Muscle of back (tissue), 13 donors: ENCODE measurements around the gene CISD1. TPM values are rescaled to one million over a fixed set of nuclear protein-coding genes. Genes with fewer than 3 reads are reported as not detected.
"Not testable (repeated sequence)": the region's sequence is repeated elsewhere in the genome, so short reads cannot be mapped to it uniquely, and the experiment has no call there.

ENCODE experiments used
- DNase-seq, 3 donors: peaks; one replicate each; pipeline versions ENCODE4 v3.0.0 to v3.0.0-alpha.2; 2013
- long read RNA-seq, 9 donors: transcript quantifications; one replicate each; lab custom pipeline, GENCODE V29; 2026
- polyA plus RNA-seq, 10 donors: library from polyadenylated mRNA; unstranded; fragments of 120-200 nt; gene quantifications; one replicate each; pipeline ENCODE4 v1.2.1, GENCODE V29; 2013; ENCODE audit not compliant: insufficient read length in 10 of 10

The CISD1 gene
- polyA plus RNA-seq = 10 to 100 TPM; 19.4 to 27.5 (median 22.4) TPM
- long read RNA-seq, donor 1, transcript CISD1-201 (3 exons, 2,479 nt) = major isoform, 9 of 14 reads
- long read RNA-seq, donor 1, partial matches to known transcripts = 5 of 14 reads
- long read RNA-seq, donor 1, other reads (novel, unspliced or antisense) = 0 of 14 reads
- long read RNA-seq, donor 2, transcript CISD1-201 (3 exons, 2,479 nt) = major isoform, 16 of 16 reads
- long read RNA-seq, donor 2, partial matches to known transcripts = 0 of 16 reads
- long read RNA-seq, donor 2, other reads (novel, unspliced or antisense) = 0 of 16 reads
- long read RNA-seq, donor 3 = 0 reads
- long read RNA-seq, donor 4, partial matches to known transcripts = 0 of 4 reads
- long read RNA-seq, donor 4, other reads (novel, unspliced or antisense) = 0 of 4 reads
- long read RNA-seq, donor 5, transcript CISD1-201 (3 exons, 2,479 nt) = major isoform, 27 of 27 reads
- long read RNA-seq, donor 5, partial matches to known transcripts = 0 of 27 reads
- long read RNA-seq, donor 5, other reads (novel, unspliced or antisense) = 0 of 27 reads
- long read RNA-seq, donor 6, transcript CISD1-201 (3 exons, 2,479 nt) = major isoform, 19 of 19 reads
- long read RNA-seq, donor 6, partial matches to known transcripts = 0 of 19 reads
- long read RNA-seq, donor 6, other reads (novel, unspliced or antisense) = 0 of 19 reads
- long read RNA-seq, donor 7, transcript CISD1-201 (3 exons, 2,479 nt) = major isoform, 12 of 12 reads
- long read RNA-seq, donor 7, partial matches to known transcripts = 0 of 12 reads
- long read RNA-seq, donor 7, other reads (novel, unspliced or antisense) = 0 of 12 reads
- long read RNA-seq, donor 8, transcript CISD1-201 (3 exons, 2,479 nt) = major isoform, 8 of 8 reads
- long read RNA-seq, donor 8, partial matches to known transcripts = 0 of 8 reads
- long read RNA-seq, donor 8, other reads (novel, unspliced or antisense) = 0 of 8 reads
- long read RNA-seq, donor 9, partial matches to known transcripts = 0 of 4 reads
- long read RNA-seq, donor 9, other reads (novel, unspliced or antisense) = 0 of 4 reads

DNA sequence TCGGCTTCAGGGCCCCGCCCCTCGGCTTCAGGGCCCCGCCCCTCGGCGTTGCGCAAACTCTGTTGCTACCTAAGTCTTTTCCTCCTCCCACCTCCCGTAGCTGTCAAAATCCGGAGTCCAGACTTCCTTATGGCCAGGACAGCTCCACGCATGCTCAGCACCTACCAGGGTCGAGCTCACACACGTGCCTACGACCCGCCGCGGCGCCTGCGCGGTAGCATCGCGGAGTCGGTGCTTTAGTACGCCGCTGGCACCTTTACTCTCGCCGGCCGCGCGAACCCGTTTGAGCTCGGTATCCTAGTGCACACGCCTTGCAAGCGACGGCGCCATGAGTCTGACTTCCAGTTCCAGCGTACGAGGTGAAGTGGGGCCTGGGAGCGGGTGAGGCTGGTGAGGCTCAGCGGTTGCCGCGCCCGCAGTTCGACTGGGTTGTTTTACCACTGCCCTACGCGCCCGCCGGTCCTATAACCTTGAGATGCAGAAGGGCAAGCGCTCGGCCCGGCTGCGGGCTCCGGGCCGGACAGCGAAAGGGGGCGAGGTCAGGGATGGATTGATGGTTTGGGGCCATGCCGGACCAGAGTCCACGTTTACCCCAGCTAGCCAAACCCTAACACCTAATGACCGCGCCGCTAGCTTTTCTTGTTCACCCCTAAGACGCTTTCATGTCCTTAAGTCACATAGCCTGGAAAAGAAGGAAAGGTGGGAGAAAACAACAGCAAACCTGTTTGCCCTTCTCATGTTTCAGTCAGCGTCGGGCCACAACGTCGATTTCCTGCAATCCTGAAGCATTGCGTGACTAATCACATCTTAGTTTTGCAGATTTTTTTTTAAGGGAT is at the start of gene CISD1:
Gene CISD1, plus strand, starts transcription at position 217 of the 836 bp plus-strand sequence. Its CDS starts 112 bp downstream, at position 329.
- DNase-seq = peak; percentile 98 to 99 (median 98)

DNA sequence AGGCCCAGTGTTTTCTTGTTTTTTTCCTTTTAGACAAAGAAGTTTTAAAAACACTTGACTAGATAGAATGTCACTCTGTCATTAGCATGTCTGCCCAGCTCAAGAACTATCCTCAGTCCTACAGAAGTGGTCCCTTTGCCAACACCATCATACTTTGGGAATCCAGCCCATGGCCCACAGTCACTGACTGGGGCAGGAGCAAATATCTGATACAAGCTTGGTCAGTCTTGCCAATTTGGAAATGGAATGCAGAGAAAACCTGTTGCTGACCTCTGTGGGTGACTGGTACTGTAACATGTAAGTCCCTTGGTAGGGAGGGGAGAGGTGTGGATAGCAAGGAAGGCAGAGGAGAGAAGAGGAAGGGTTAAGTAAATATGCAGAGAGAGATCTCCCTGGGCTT is 49.1 kb upstream of the CISD1 start:
- no peak for DNase-seq

DNA sequence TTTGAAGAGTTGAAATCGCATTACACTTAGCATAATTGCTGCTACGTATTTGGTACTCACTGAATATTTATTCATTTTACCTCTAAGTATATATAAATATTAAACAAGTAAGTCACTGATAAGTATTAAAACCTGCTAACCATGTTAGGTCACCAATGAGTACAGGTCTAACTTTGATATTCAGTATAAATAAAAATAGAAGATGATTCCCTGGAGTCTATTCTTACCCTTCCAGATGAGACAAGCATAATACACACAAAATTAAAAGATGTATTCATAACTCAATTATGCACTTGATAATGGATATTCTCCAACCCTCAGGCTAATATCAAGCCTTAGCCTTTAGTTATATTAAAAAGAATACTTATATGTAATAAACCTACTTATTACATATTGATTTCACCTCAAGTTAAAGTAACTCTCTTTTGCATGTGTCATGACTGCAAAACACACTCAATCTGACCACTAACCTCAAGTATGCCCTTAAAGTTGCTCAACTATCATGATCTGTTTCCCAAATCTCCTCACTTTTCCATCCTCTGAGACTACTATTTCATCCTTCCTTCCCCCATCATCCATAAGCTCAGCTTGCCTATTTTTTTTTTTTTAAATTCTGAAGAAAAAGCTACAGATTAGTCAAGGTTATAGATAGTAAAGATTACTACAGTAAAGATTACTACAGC is 48.1 kb upstream of the CISD1 start:
- peak in 1 of 3 donors; percentile 26 for DNase-seq

DNA sequence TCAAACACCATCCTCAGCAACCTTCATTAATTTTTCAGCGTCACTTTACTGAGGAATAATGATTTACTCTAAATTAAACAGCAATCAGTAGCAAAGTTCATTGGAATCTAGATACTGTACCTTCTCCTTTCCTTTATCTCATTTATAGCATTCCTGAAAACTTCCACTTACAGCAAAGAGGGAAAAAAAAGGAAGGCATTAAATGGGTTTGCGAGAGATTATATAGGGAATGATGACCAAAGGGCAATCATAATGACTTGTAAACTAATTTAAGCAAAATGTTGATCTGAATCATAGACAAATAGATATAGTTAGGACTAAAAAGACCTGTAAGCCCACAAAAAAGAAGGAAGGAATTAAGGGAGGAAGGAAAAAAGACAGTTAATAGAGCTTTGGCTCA is 43.3 kb upstream of the CISD1 start:
- no peak for DNase-seq

DNA sequence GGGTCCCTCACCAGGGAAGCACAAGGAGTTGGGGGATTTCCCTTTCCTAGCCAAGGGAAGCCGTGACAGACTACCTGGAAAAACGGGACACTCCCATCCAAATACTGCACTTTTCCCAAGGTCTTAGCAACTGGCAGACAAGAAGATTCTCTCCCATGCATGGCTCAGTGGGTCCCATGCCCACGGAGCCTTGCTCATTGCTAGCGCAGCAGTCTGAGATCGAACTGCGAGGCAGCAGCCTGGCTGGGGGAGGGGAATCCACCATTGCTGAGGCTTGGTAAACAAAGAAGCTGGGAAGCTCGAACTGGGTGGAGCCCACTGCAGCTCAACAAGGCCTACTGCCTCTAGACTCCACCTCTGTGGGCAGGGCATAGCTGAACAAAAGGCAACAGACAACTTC is 39.1 kb upstream of the CISD1 start:
- not testable (repeated sequence) for DNase-seq

DNA sequence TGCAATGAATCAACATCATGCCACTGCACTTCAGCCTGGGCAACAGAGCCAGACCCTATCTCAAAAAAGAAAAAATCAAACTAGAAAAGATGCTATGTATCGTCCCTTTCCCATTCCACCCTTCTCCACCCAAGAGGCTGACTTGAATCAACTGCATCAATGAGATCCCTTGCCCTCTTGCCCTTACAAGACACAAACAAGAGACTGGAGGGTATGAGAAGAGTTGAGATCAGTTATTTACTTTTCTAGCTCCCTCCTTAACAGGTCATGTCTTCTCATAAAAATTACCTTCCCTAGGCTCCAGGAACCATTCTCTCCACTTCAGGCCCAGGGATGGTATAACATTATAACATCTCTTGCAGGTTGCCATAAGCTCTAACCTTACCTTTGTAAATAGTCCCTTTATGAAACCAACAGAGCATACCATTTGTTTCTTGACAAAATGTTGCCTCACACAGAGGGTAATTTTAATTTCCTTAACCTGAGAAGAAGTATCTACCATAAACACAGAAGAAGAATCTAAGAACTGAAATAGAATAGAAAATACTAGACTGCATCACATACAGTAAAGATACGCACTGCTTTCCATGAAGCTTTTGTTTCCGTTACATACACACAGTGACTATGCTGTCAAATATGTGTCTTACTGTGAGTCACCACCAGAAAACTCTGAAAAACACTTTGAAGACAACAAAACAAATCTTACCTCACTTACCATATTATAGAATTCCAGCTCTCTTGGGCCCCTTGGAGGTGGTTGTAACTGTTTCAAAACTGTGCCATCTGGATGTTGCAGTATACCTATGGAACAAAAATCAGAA is 31.7 kb upstream of the CISD1 start:
- DNase-seq = peak in 1 of 3 donors; percentile 72

DNA sequence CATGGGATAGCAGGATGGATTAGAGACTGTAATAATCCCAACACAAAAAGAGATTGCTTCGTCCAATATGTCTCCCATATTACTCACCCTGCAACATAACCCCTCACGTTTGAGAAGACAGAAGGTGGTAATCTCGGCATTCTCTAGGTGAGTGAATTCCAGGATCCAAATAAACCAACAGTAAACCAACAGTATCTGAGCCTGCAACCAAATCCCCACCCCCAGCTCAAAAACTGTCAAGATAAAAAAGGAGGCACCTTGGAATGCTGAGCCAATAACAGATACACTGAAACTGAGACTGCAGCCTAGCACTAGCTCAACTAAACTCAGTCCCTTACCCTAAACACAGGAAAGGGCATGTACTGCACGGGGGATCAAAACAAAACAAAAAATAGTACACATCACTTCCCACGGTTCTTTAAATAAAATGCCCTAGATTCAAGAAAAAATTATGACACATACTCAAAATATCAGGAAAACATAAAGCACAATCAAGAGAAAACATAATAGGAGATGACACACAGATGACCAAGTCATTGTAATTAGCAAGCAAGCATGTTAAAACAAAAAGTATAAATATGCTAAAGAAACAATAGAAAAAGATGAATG is 29.3 kb upstream of the CISD1 start:
- no peak for DNase-seq

DNA sequence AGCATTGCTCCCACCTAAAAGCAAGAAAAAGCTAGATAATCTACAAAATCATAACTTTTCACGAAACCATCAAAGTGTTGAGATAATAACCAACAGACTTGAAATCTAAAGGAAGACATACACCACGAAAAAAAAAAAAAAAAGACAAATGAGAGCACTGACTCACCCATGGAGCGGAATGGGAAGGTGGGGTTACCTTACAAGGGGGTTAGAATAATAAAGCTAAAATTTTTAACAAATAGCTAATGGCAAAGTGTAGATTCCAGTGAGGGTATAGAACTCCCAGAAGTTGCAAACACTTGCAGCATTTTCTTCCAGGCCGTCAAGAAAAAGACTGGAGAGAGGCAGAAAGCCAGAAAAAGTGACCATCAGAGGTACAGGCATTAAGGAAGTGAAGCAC is 28.4 kb upstream of the CISD1 start:
- DNase-seq = peak in 1 of 3 donors; percentile 12

DNA sequence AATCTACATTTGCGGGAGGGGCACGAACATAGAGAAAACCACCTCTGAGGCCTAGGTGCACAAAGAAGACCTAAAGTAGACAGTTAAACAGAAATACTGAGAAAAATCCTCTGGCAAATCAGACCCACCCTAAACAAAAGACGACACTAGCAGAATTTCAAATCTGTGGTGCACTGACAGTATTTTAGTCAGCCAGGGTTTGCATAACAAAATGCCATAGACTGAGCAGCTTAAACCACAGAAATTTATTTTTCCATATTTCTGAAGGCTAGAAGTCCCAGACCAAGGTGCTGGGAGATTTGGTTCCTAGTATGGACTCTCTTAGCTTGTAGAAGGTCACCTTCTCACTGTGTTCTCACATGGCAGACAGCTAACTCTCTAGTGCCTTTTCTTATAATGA is 27.6 kb upstream of the CISD1 start:
- no peak for DNase-seq

DNA sequence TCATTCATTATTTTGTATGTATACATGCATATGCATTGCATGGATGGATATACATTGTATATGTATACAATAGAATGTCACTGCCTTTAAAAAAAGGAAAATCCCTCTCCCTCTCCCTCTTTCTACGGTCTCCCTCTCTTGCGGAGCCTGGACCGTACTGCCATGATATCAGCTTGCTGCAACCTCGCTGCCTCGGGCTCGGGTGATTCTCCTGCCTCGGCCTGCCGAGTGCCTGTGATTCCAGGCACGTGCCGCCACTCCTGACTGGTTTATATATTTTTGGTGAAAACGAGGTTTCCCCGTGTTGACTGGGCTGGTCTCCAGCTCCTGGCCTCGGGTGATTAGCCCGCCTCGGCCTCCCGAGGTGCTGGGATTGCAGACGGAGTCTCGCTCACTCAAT is 25.7 kb upstream of the CISD1 start:
- no peak for DNase-seq

DNA sequence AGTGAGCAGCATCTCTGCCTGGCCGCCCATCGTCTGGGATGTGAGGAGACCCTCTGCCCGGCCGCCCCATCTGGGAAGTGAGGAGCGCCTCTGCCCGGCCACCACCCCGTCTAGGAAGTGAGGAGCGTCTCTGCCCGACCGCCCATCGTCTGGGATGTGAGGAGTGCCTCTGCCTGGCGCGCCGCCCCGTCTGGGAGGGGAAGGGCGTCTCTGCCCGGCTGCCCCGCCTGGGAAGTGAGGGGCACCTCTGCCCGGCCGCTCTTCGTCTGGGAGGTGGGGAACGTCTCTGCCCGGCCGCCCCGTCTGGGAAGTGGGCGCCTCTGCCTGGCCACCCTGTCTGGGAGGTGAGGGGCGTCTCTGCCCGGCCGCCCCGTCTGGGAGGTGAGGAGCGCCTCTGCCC is 25.2 kb upstream of the CISD1 start:
- DNase-seq = not testable (repeated sequence)

DNA sequence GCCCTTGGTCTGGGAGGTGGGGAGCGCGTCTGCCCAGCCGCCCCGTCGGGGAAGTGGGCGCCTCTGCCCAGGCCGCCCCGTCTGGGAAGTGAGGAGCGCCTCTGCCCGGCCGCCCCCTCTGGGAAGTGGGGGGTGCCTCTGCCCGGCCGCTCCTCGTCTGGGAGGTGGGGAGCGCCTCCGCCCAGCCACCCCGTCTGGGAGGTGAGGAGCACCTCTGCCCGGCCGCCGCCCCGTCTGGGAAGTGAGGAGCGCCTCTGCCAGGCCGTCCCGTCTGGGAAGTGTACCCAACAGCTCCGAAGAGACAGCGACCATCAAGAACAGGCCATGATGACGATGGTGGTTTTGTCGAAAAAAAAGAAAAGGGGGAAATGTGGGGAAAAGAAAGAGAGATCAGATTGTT is 24.7 kb upstream of the CISD1 start:
- DNase-seq = not testable (repeated sequence)

DNA sequence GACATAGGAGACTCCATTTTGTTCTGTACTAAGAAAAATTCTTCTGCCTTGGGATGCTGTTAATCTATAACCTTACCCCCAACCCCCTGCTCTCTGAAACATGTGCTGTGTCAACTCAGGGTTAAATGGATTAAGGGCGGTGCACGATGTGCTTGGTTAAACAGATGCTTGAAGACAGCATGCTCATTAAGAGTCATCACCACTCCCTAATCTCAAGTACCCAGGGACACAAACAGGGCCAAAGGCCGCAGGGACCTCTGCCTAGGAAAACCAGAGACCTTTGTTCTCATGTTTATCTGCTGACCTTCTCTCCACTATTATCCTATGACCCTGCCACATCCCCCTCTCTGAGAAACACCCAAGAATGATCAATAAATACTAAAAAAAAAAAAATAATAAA is 24.3 kb upstream of the CISD1 start:
- not testable (repeated sequence) for DNase-seq

DNA sequence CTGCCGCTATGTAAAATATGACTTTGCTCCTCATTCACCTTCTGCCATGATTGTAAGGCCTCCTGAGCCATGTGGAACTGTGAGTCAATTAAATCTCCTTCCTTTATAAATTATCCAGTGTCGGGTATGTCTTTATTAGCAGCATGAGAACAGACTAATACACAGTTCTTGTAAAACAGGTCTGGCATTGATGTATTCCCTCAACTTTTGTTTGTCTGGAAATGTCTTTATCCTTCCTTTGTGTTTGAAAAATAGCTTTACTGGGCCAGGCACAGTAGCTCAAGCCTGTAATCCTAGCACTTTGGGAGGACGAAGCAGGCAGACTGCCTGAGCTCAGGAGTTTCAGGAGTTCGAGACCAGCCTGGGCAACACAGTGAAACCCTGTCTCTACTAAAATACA is 15.8 kb upstream of the CISD1 start:
- no peak for DNase-seq

DNA sequence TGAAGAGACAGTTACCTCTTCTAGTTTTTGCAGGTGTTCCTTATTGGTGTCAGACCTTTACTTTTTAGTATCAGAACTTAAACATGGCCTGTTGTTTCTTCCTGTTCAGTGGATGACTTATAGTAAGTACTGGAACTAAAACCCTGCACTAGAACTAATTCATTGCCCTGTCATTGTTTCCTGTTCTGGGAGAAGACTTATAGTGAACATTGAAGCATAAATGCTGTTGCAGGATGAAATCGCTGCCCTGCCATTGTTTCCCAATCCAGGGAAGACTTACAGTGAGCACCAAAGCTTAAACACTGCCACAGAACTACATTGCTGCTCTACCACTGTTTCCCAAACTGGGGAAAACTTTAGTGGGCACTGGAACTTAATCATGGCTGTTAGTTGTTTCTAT is 14.3 kb upstream of the CISD1 start:
- DNase-seq = no peak

DNA sequence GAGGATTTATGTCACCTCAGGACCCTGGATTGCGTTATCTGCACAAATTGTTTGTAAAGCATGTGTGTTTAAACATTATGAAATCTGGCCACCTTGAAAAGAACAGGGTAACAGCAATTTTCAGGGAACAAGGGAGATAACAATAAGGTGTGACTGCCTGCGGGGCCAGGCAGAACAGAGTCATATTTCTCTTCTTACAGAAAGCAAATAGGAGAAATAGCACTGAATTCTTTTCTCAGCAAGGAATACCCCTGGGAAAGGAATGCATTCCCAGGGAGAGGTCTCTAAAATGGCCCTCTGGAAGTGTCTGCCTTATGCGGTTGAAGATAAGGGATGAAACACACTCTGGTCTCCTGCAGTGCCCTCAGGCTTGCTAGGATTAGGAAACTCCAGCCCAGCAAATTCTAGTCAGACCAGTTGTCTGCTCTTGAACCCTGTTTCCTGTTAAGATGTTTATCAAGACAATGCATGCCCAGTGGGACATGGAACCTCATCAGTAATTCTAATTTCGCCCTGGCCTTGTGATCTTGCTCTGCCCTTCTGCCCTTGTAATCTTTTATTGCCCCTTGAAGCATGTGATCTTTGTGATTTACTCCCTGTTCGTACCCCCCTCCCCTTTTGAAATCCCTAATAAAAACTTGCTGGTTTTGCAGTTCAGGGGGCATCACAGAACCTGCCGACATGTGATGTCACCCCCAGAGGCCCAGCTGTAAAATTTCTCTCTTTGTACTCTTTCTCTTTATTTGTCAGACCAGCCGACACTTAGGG is 12.8 kb upstream of the CISD1 start:
- DNase-seq = not testable (repeated sequence)

DNA sequence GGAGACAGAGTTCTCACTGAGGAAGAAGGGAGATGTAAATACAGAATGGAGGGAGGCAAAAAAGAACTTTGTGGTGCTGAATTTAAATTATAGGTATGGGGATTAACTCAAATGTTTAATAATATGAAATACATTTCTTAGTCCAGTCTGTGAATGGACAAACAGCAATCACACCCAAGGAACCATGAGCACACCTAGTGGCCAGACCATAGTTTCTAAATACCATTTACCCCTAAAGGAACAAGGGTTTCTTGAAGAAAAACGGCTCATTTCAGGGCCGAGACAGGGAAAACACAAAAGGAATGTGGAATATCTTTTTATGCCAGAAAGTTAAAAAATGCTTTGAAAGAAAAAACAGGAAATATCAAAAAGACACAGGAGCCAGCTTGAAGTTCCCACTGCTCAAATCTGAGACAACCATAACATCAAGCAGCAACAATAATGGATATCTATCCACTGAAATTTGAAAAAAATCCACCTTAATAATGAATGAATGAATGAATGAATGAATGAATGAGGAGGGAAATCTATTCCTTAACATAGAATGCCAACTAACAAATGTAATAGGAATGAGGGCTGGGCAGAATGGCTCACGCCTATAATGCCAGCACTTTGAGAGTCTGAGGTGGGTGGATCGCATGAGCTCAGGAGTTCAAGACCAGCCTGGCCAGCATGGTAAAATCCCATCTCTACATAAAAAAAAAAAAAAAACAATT is 9.8 kb upstream of the CISD1 start:
- DNase-seq = no peak

DNA sequence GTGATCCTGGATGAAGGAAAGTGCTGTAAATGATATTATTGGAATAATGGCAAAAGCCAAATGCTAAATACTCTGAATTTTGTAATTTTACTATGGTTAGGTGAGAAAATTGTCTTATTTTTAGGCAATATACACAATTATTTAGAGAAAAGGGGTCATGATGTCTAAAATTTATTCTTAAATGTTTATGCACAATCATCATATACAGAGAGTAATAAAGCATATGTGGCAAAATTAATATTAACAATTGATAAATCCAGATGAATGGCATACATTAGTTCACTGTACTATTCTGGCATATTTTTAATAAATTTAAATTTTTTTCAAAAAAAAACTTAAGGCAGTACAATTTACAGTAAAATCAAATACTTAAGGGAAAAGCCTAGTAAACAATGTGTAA is 8.6 kb upstream of the CISD1 start:
- DNase-seq = no peak
